Right lobe of liver (tissue), 6 donors: ENCODE measurements around the gene PSD4. TPM values are rescaled to one million over a fixed set of nuclear protein-coding genes. Genes with fewer than 3 reads are reported as not detected.

Experiments used
- ATAC-seq, 4 donors: fragments of 200-7000 bp; cut with Tn5 transposase; one replicate each; pipeline ENCODE4 v1.9.1; 2020; ENCODE audit warnings: mild to moderate bottlenecking in 4 of 4, moderate library complexity in 4 of 4
- DNase-seq, 3 donors: peaks; one replicate each; pipeline ENCODE4 v3.0.0-alpha.2; 2020
- H3K27ac ChIP-seq, 3 donors: fragments of 200-600 bp; one replicate each; pipeline ENCODE4 v1.8.0; 2022
- H3K27me3 ChIP-seq, 2 donors: fragments of 200-600 bp; one replicate each; pipeline ENCODE4 v1.8.0; 2022
- H3K36me3 ChIP-seq, 4 donors: fragments of 200-600 bp; sonication (generic) in 1 of 4; one replicate each; pipeline versions ENCODE4 v1.5.1 to v1.8.0; 2017 to 2022; ENCODE audit warnings: control low read depth in 1 of 4
- H3K4me1 ChIP-seq, 4 donors: fragments of 200-600 bp; sonication (generic) in 1 of 4; one replicate each; pipeline versions ENCODE4 v1.5.1 to v1.8.0; 2017 to 2022; ENCODE audit warnings: control low read depth in 1 of 4
- H3K4me3 ChIP-seq, 3 donors: fragments of 200-600 bp; one replicate each; pipeline ENCODE4 v1.8.0; 2022
- H3K9me3 ChIP-seq, 4 donors: fragments of 200-600 bp; sonication (generic) in 1 of 4; one replicate each; pipeline versions ENCODE4 v1.5.1 to v1.8.0; 2017 to 2022; ENCODE audit warnings: control low read depth in 1 of 4
- CTCF ChIP-seq, 4 donors: fragments of 200-600 bp in 3 of 4; fragments of 450-650 bp in 1 of 4; IDR thresholded peaks; one replicate each; pipeline versions ENCODE4 v1.5.1 to v1.8.0; 2016 to 2022; ENCODE audit warnings: antibody characterized with exemption in 4 of 4, mild to moderate bottlenecking in 2 of 4
- POLR2A ChIP-seq: fragments of 450-650 bp; IDR thresholded peaks from one replicate; pipeline ENCODE4 v1.6.1; 2017; ENCODE audit warnings: antibody characterized with exemption, mild to moderate bottlenecking
- WGBS: methylation state at CpG from one replicate; pipeline ENCODE4 v1.1.6; 2018; ENCODE audit warnings: low coverage, low lambda C conversion rate; ENCODE audit not compliant: insufficient coverage; ENCODE audit errors: missing lambda C conversion rate; 5-methylcytosine and 5-hydroxymethylcytosine counted together
- intact Hi-C, 2 donors: fragments of 100-400 bp; cut with DNase I; formaldehyde crosslinking; loops; one replicate each; pipeline versions ENCODE4 v1.11.2 to v1.14.1; 2022
- total RNA-seq, 6 experiments: library from RNA; depleted of rRNA in 2 of 6; stranded (reverse); fragments of >200 nt in 2 of 6; fragmentation: NEBNext Ultra II Directional in 3 of 6; extraction: Animal tissue kit (Norgen Biotek cat#: 25700) in 3 of 6; gene quantifications; one replicate each; pipeline versions ENCODE4 v1.1.0 to v1.2.4, GENCODE V29; 2016 to 2023
- donor health status: DM: no; HTN: yes; CAD: no.
- donor health status: DM: no; HTN: no; CAD: no.
- donor health status: DM: no; HTN: no; CAD: no.
- donor health status: DM: no; HTN: yes; CAD: no.
- donor health status: DM: no; HTN: yes; CAD: no.

The PSD4 gene
- total RNA-seq, 6 experiments from 2014 or later, result 38.0 to 77.8 (median 58.7) TPM

GRCh38 chr2:113209011-113209645, 35.4 kb downstream of the PSD4 start:
- peaks cover 0 to 3% (median 0%) of the 10 kb centered on the region in 4 donors for H3K4me1 ChIP-seq
- H3K27me3 ChIP-seq, result no peaks in the 10 kb centered on the region
- ATAC-seq (no peak), DNase-seq (no peak)
- H3K36me3 ChIP-seq, result no peaks in the 10 kb centered on the region
- 76% methylated on average over 4 of the region's 8 CpGs for WGBS
- no peak overlapping the region for H3K4me3 ChIP-seq
- intact Hi-C loops, result loop anchor here in 1 of 2 donors (5.0 kb wide), 1 partner anchor 178 kb away; no protein-coding TSS in a partner anchor
- TF ChIP-seq POLR2A (no peak), CTCF (IDR thresholded peaks at IDR 0.05) (no peak)
- H3K27ac ChIP-seq, result no peak overlapping the region
- no peaks in the 10 kb centered on the region for H3K9me3 ChIP-seq

GRCh38 chr2:113209646-113210171, 35.9 kb downstream of the PSD4 start:
- no peaks in the 10 kb centered on the region for H3K36me3 ChIP-seq
- WGBS, result 73% methylated on average over 12 of the region's 15 CpGs
- intact Hi-C loops, result loop anchor here in 1 of 2 donors (5.0 kb wide), 1 partner anchor 178 kb away; no protein-coding TSS in a partner anchor
- no peak for DNase-seq
- H3K4me3 ChIP-seq, result no peak overlapping the region
- no peaks in the 10 kb centered on the region for H3K27me3 ChIP-seq
- H3K4me1 ChIP-seq, result peaks cover 0 to 3% (median 0%) of the 10 kb centered on the region in 4 donors
- no peak overlapping the region for H3K27ac ChIP-seq
- H3K9me3 ChIP-seq, result no peaks in the 10 kb centered on the region
- TF ChIP-seq POLR2A (no peak), CTCF (IDR thresholded peaks at IDR 0.05) (no peak)
- no peak for ATAC-seq

GRCh38 chr2:113211226-113212105, 37.7 kb downstream of the PSD4 start:
- Histone ChIP-seq H3K27ac (no peak overlapping the region), H3K27me3 (no peaks in the 10 kb centered on the region), H3K4me3 (no peak overlapping the region), H3K9me3 (no peaks in the 10 kb centered on the region), H3K36me3 (no peaks in the 10 kb centered on the region), H3K4me1 (no peaks in the 10 kb centered on the region)
- DNase-seq (no peak), ATAC-seq (peak in 3 of 4 donors; percentile 7 to 35 (median 17))
- 77% methylated on average over 7 of the region's 13 CpGs for WGBS
- intact Hi-C loops, result no loop called here
- TF ChIP-seq POLR2A, result no peak
- no peak for TF ChIP-seq CTCF (IDR thresholded peaks at IDR 0.05)

- TF ChIP-seq CTCF (IDR thresholded peaks at IDR 0.05) (no peak), POLR2A (no peak)
- peaks cover 0 to 7% (median 3%) of the 10 kb centered on the region in 4 donors for H3K4me1 ChIP-seq
- no peaks in the 10 kb centered on the region for H3K9me3 ChIP-seq
- H3K27me3 ChIP-seq, result no peaks in the 10 kb centered on the region
- no peak overlapping the region for H3K27ac ChIP-seq
- no peaks in the 10 kb centered on the region for H3K36me3 ChIP-seq
- intact Hi-C loops, result no loop called here
- 34% methylated on average over 14 of the region's 26 CpGs for WGBS
- H3K4me3 ChIP-seq, result no peak overlapping the region
- peak in 3 of 4 donors; percentile 34 to 49 (median 34) for ATAC-seq
- DNase-seq, result no peak
These were observed 38.7 kb downstream of the PSD4 start for GRCh38 chr2:113212245-113213060.
